GM20000 (cell line): Measurements from ENCODE around the gene MAPKAPK2.
"Not testable (repeated sequence)": the region's sequence is repeated elsewhere in the genome, so short reads cannot be mapped to it uniquely, and the experiment has no call there.

ENCODE experiments used
- DNase-seq: peaks from one replicate; pipeline ENCODE4 v3.0.0; 2012; ENCODE audit warnings: low spot score
- CTCF ChIP-seq: IDR thresholded peaks from 2 replicates; pipeline ENCODE4 v1.5.1; 2012; ENCODE audit warnings: mild to moderate bottlenecking, control low read depth; ENCODE audit errors: extremely low read depth, missing control alignments

The MAPKAPK2 gene

DNA sequence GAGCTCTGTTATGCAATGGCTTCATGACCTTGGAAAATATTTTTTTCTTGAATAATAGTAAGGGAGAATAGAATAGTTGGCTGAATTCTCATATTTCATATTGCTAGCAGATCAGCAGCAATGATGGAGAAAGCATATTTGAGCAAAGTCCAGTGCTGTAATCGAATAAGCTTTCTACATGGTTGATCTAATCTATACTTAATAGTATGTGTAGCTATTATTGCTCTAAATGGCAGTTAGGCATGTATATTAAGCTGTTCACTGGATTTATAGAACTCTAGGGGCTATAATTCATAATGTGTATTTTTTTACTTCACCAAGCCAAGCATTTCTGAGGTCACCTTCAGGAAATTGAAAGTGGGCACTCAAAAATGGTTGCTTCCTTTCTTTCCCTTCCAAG is 75.9 kb downstream of the MAPKAPK2 start:
- no peak for TF ChIP-seq CTCF
- no peak for DNase-seq

- no peak for DNase-seq
- no peak for TF ChIP-seq CTCF
These were observed 76.6 kb downstream of the MAPKAPK2 start for GRCh38 chr1:206761159-206761768.

DNA sequence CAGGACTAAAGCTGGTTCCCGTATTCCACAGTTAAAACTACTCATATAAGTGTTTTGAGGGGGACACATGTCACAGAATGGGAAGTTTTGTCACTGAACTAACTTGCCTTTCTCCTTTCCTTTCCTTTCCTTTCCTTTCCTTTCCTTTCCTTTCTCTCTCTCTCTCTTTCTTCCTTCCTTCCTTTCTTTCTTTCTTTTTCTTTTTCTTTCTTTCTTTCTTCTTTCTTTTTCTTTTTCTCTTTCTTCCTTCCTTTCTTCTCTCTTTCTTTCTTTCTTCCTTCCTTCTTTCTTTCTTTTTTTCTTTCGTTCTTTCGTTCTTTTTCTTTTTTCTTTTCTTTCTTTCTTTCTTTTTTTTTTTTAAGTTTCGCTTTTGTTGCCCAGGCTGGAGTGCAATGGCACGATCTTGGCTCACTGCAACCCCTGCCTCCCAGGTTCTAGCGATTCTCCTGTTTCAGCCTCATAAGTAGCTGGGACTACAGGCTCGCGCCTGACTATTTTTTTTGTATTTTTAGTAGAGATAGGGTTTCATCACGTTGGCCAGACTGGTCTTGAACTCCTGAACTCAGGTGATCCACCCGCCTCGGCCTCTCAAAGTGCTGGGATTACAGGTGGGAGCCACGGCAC is 78.1 kb downstream of the MAPKAPK2 start:
- not testable (repeated sequence) for DNase-seq

- not testable (repeated sequence) for DNase-seq
These were observed 81.1 kb downstream of the MAPKAPK2 start for GRCh38 chr1:206765771-206766170.

GRCh38 chr1:206766251-206766856 is 81.6 kb downstream of the MAPKAPK2 start:
- peak; percentile 53 for DNase-seq
- TF ChIP-seq CTCF = no peak

DNA sequence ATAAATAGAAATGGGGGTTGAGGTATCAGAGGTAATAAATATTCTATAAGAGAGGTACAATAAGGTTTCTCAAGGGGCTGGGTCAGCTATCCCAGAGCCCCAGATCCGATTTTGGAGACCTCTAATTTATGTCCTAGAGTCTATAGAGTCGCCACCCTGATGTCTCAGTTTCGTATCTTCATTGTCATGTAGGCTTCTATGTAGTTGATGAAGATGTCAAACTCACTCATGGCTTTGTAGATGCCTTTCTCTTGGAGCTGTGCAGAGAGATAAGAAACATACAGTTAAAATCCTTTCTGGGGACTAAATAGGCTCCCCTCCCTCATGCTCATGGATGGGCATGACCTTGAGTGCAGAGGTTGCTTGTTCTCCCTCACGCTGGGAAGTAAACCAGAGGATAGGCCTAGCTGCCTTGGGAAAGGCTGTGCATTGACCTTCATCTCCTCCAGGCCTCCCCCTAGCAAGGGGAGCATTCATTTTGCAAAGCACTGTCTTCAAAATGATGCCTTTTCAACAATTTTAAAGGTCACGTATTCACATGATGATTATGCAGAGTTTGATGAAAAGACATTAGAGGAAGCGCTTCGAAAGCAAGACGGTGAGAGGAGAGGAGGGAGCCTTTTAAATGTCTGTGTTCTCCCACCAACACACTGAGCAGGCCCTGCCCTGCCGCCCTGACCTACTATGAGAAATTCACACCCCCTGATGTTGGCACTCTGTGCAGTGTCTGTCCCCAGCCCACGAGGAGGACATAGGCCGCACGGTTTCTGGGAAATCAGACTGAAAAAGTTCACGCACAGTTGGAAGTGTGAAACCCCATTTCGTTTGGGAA is 84.0 kb downstream of the MAPKAPK2 start:
- TF ChIP-seq CTCF = no peak
- no peak for DNase-seq

- DNase-seq = peak; percentile 76
- no peak for TF ChIP-seq CTCF
These were observed 84.6 kb downstream of the MAPKAPK2 start for GRCh38 chr1:206769304-206769731.
